Fibroblast of gingiva (primary cell): Measurements from ENCODE around the gene ISG15.
"Not testable (repeated sequence)": the region's sequence is repeated elsewhere in the genome, so short reads cannot be mapped to it uniquely, and the experiment has no call there.

Experiments
- DNase-seq: peaks from one replicate; pipeline ENCODE4 v3.0.0-alpha.2; 2011; ENCODE audit warnings: low read depth

Gene ISG15

DNA sequence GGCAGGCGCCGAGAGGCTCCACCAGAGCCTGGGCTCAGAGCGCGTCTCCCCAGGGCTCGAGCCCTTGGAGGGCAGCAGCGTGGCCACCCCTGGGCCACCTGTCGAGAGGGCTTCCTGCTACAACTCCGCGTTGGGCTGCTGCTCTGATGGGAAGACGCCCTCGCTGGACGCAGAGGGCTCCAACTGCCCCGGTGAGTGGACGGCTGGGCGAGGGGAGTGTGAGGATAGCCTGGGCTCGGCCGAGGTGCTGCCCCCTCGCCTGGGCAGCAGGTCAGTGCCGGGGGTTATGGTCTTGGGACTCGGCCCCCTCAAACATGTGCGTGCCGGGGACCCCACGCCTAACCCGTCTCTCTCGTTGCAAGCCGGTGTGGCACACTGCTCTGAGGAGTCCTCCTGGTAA, 33.5 kb downstream of the ISG15 start:
- DNase-seq, result no peak

DNA sequence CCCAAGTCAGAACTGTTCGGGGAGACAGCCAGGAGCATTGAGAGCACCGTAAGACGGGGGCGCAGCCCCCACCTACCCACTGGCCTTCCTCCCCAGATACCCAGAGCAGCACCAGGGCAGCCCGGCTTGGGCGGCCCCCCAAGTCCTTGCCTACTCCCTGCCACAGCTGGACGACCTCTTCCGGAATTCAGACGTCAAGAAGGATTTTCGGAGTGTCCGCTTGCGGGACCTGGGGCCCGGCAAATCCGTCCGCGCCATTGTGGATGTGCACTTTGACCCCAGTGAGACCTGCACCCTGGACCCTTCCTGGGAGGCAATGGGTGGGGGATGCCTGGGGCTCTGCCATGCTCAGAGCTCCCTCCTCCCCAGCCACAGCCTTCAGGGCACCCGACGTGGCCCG, 34.1 kb downstream of the ISG15 start:
- no peak for DNase-seq

- DNase-seq, result no peak
Measured at GRCh38 chr1:1047963-1048362, 34.7 kb downstream of the ISG15 start.

DNA sequence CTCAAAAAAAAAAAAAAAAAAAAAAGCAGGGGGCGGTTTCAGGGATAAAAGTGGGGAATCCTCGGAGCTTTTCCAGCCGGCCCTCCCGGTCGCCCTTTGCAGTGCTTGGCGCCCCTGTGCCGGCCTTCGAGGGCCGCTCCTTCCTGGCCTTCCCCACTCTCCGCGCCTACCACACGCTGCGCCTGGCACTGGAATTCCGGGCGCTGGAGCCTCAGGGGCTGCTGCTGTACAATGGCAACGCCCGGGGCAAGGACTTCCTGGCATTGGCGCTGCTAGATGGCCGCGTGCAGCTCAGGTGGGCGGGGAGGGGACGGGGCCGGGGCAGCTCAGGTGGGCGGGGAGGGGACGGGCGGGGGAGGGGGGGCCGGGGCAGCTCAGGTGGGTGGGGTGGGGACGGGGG, 35.5 kb downstream of the ISG15 start:
- no peak for DNase-seq

DNA sequence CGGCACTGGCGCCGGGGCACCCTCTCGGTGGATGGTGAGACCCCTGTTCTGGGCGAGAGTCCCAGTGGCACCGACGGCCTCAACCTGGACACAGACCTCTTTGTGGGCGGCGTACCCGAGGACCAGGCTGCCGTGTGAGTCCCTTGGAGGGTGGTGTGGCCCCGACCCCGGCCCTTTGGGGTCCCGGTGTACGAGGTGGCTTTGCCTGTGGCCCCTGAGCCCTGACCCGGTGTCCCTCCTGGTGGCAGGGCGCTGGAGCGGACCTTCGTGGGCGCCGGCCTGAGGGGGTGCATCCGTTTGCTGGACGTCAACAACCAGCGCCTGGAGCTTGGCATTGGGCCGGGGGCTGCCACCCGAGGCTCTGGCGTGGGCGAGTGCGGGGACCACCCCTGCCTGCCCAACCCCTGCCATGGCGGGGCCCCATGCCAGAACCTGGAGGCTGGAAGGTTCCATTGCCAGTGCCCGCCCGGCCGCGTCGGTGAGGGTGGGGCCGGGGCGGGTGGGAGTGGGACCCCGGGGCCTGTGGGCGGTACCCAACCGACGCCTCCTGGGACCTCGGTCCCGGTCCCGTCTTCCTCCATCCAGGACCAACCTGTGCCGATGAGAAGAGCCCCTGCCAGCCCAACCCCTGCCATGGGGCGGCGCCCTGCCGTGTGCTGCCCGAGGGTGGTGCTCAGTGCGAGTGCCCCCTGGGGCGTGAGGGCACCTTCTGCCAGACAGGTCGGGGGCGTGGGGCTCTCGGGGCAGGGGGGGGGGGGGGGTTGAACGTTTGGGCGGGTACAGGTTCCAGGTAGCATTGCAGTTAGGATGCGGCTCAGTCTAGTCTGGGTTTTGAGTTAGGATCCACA, 36.2 kb downstream of the ISG15 start:
- DNase-seq, result no peak

DNA sequence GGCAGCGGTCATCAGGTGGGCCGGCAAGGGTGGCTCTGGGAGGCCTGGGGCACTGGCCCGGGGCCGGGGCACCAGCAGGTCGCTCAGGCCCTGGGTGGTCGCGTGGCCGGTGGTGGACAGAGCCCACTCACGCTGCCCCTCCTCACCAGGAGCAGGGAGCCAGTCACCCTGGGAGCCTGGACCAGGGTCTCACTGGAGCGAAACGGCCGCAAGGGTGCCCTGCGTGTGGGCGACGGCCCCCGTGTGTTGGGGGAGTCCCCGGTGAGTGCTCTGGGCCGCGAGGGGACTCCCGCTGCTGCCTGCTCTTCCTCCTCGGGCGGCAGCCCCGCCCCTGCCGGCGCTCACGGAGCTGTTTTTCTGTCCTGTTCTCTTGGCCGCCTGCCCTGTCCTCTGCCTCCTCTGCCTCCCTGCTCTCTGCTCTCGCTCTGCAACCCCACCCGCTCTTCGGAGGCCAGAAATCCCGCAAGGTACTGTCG, 37.3 kb downstream of the ISG15 start:
- no peak for DNase-seq

DNA sequence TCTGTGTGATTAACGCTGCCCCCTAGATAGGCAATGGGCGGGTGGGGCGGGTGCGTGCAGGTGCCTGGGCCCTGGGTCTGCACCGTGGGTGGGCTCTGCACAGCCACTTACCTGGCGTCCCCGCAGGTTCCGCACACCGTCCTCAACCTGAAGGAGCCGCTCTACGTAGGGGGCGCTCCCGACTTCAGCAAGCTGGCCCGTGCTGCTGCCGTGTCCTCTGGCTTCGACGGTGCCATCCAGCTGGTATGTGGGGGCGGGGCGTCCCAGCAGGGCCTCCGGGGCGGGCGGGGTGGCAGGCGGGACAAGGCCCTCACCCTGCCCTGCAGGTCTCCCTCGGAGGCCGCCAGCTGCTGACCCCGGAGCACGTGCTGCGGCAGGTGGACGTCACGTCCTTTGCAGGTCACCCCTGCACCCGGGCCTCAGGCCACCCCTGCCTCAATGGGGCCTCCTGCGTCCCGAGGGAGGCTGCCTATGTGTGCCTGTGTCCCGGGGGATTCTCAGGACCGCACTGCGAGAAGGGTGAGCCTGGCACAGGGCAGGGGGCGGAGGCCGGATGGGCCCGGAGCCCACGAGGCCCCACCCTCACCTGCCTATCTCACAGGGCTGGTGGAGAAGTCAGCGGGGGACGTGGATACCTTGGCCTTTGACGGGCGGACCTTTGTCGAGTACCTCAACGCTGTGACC, 38.0 kb downstream of the ISG15 start:
- no peak for DNase-seq

DNA sequence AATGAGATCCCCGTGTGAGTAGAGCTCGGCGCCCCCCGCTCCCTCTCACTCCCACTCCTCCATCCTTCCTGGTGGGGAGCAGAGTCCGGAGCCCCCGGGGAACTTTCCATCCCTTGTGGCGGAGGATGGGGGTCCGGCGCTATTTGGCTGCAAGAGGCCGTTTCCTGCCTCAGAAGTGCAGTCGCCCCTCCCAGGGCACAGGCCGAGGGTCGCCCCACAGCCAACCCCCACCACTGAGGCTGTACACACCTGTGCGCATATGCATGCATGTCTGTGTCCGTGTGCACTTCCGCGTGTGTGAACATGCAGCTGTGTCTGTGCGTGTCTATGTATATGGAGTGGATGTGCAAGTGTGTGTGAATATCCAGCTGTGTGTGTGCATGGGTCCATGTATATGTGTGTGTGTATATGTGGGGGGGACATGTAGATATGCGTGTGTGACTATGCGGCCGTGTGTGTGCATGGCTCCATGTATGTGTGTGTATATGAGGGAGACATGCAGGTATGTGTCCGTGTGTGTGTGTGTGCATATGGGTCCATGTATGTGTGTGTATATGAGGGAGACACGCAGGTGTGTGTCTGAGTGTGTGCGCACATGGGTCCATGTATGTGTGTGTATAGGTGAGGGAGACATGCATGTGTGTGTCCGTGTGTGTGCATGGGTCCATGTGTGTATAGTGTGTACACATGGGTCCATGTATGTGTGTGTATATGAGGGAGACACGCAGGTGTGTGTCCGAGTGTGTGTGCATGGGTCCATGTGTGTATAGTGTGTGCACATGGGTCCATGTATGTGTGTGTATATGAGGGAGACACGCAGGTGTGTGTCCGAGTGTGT, 38.9 kb downstream of the ISG15 start:
- no peak for DNase-seq

GRCh38 chr1:1053022-1053421, 39.7 kb downstream of the ISG15 start:
- no peak for DNase-seq

DNA sequence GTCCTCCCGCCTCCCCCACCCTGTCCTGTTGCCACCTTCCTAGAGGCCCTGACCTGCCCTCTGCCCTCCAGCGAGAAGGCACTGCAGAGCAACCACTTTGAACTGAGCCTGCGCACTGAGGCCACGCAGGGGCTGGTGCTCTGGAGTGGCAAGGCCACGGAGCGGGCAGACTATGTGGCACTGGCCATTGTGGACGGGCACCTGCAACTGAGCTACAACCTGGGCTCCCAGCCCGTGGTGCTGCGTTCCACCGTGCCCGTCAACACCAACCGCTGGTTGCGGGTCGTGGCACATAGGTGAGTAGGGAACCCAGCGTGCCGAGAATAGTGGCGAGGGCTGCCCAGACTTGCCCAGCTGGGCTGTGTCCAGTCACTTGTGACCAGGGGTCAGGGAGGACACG, 40.4 kb downstream of the ISG15 start:
- no peak for DNase-seq

DNA sequence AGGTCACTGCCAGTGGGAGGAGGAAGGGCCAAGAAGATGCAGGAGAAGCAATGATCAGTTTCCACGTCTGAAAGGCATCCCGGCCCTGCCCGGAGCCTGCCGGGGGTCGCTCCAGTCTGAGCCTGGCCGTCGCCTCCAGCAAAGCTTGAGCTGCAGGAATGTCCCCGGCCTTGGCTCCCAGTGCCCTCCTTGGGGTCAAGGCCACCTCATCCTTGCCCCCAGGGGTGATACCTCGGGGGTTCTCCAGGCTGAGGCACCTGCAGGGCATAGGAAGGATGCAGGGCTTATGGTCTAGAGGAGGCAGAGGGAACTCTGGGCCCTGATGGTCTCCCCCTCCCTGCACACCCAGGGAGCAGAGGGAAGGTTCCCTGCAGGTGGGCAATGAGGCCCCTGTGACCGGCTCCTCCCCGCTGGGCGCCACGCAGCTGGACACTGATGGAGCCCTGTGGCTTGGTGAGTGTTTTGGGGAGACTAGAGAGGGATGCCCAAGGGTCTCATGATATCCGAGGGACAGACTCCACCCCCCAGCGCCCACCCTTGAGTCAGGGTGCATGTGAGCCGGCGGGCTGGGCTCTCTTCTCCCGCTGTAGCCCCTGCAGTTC, 40.9 kb downstream of the ISG15 start:
- DNase-seq, result no peak

DNA sequence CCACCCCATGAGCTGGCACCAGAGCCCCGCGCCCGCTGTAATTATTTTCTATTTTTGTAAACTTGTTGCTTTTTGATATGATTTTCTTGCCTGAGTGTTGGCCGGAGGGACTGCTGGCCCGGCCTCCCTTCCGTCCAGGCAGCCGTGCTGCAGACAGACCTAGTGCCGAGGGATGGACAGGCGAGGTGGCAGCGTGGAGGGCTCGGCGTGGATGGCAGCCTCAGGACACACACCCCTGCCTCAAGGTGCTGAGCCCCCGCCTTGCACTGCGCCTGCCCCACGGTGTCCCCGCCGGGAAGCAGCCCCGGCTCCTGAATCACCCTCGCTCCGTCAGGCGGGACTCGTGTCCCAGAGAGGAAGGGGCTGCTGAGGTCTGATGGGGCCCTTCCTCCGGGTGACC, 41.7 kb downstream of the ISG15 start:
- DNase-seq, result no peak

- DNase-seq, result no peak
Measured at GRCh38 chr1:1055841-1056736, 42.8 kb downstream of the ISG15 start.

DNA sequence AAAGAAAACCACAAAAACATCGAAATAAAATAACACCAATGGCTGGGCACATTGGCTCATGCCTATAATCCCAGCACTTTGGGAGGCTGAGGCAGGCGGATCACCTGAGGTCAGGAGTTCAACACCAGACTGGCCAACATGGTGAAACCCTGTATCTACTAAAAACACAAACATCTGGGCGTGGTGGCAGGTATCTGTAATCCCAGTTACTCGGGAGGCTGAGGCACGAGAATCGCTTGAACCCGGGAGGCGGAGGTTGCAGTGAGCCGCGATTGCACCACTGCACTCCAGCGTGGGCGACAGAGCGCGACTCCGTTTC, 44.4 kb downstream of the ISG15 start:
- not testable (repeated sequence) for DNase-seq

DNA sequence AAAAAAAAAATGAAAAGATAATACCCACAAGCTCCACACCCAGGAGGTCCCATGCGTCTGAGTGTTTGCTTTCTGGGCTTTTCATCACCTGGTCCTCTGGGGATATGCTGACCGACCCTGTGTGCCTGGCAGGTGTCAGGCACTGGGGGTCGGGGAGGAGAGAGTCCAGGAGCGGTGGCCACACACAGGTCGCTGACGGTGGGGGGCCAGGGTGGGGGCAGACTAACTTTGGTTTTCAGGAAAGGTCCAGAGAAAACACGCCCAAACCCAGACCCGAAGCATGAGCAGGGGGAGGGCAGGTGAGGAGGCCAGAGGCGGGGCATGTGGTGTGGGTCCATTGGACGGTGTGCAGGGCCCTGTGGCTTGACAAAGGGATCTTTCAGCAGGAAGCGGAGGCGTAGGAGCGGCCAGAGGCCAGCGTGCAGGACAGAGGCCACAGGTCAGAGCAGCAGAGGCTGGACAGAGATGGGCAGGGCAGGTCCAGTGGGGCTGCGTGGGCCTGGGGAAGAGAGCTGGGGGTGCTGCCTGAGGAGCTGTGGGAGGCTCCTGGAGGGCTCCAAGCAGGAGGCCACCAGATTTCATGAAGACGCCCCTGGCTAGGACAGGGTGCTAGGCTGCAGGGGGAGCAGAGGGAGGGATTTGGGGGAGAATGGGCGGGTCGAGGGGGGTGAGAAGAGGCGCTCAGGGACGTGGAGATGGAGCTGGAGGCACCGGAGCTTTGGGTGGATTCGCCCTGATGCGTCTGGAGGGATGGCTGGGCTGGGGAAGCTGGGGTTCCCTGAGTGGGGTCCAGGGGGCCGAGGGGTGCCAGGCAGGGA, 45.0 kb downstream of the ISG15 start:
- no peak for DNase-seq

DNA sequence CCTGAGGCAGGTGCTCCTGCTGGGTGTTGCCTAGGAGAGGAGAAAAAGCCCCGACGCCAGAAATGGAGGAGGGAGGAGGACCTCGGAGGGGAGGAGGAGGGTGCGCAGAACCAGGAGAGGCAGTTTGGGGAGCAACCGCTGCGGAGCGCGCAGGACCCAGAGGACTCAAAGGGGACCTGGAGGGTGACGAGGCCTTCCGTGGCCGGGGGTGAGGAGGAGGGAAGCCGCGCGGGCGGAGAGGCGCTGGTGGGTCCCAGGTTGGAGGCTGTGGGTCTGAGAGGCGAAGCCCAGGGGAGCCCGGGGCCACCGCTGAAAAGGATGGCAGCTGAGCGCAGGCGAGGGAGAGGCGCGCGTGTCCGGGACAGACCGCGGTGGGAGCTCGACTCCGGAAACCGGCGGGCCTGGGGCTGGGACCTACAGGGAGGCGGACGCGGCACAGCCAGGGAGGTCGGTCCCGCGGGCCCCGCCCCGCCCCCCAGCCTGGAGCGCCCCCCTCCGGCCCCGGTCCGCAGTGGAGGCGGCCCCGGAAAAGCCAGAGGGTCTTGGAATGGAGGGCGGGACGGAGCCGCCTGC, 45.7 kb downstream of the ISG15 start:
- DNase-seq, result no peak

DNA sequence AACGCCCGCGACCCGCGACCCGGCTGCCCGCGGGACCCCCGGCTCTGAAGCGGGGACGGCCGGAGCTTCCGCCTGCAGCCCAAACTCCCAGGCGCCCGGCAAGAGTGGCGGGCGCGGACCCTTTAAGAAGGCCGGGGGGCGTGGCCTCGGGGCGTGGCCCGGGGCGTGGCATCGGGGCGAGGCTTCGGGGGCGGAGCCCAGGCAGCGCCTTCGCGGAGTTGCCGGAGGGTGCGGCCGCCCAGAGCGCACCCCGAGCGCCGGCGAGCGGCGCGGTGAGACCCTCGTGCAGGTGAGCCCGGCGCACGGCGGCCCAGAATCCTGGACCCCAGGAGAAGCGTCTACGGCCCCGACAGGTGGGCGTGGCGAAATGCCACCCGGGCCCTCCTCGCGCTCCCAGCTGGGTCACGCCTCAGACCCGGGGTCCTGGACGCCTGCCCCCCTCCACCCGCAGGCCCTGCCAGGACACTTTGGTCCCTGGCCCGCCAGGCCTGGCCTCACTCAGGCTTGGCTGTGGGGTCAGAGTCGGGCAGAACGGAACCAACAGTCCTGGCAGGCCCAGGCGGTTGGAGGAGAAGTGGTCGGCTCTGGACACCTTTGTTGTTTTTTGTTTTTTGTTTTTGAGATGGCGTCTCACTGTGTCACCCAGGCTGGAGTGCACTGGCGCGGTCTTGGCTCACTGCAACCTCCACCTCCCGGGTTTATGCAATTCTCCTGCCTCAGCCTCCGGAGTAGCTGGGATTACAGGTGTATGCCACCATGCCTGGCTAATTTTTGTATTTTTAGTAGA, 46.4 kb downstream of the ISG15 start:
- peak; percentile 59 for DNase-seq

GRCh38 chr1:1060281-1061000, 47.1 kb downstream of the ISG15 start:
- DNase-seq, result no peak
